ENCODE measurements around the gene CABCOCO1. TPM values are rescaled to one million over a fixed set of nuclear protein-coding genes. Genes with fewer than 3 reads are reported as not detected.

CABCOCO1 gene, protein sequence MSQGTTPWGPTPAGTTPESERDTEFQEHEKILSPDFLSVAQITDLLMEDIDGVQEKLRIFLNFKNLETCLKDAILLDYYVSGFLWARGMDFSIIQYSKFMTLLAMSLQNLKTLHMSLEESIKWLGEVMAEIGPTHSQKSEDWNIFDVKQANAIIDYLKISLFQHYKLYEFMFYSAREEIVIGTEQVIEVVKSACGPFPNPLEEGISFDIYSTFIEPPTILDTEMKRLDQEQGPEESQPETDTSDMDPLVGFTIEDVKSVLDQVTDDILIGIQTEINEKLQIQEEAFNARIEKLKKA
- 10 to 100 TPM in 1 of 2 donors, 1 to 10 TPM in 1; 8.6 to 15.4 TPM for total RNA-seq
- 10 to 100 TPM in 1 of 2 donors, 1 to 10 TPM in 1; 3.8 to 11.5 TPM for polyA plus RNA-seq
- long read RNA-seq, donor 1, partial matches to known transcripts: 0 of 1 reads
- long read RNA-seq, donor 1, other reads (novel, unspliced or antisense): 0 of 1 reads
- long read RNA-seq, donor 2, partial matches to known transcripts: 0 of 1 reads
- long read RNA-seq, donor 2, other reads (novel, unspliced or antisense): 0 of 1 reads
- long read RNA-seq, donor 3: 0 reads
- long read RNA-seq, donor 4, partial matches to known transcripts: 0 of 1 reads
- long read RNA-seq, donor 4, other reads (novel, unspliced or antisense): 0 of 1 reads
- long read RNA-seq, donor 5: 0 reads

DNA sequence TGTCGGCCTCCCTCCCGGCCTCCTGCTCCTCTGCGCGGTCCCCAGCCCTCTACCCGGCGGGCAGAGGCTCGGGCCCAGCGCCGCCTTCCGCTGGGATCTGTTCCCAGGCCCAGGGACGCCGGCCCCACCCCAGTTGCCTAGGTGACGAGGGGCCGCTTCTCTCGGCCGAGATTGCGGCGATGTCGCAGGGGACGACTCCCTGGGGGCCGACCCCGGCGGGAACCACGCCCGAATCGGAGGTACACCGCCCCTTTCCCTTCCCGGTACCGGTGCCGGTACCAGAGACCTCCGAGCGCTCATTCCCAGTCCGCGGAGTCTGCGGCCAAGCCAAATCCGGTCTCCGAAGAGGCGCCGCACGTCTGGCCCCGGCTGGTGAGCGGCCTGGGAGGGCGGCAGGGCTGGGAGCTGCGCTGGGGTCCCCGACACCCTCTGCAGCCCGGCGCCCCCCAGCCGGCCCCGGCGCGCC lies at the start of gene CABCOCO1:
TSS of gene CABCOCO1 (plus strand) at position 136 of the 466 bp plus-strand sequence. CDS start at position 180, 44 bp downstream.
- ATAC-seq (ENCODE audit: insufficient read depth, low FRiP score): peak; percentile 93
- 3 to 5% methylated on average over 50 to 51 of the region's 51 CpGs for WGBS, 2 donors

DNA sequence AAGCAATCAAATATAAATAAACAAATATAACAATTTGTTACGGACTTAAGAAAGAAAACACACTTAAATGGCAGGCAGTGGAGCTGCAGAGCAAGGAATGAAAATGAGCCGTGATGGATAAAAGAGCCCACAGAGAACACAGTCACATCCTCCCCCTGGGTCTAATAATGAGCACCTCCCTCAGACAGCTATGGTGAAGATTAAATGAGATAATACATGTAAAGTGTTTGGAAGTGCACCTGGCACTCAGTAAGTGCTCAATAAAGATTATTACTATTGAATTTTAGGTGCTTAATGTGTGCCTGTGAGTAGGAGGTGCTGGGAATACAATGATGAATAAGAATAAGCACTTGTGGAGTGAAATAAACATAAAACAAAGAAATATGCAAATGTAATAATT lies 49.1 kb upstream of the CABCOCO1 start:
- 90 to 97% methylated on average over 2 of the region's 2 CpGs for WGBS, 2 donors
- Histone ChIP-seq H3K9ac (ENCODE audit: insufficient read depth in 1 of 2, low read length in 2 of 2) (no peak overlapping the region), H3K36me3 (ENCODE audit: control insufficient read depth in 4 of 4, insufficient read depth in 4 of 4, low read length in 4 of 4) (no peaks in the 10 kb centered on the region), H3K27ac (ENCODE audit: low read depth in 1 of 2, low read length in 1 of 2) (no peak overlapping the region), H3K4me3 (no peak overlapping the region), H3K9me3 (ENCODE audit: control insufficient read depth in 4 of 4, insufficient read depth in 3 of 4, low read length in 3 of 4) (no peaks in the 10 kb centered on the region), H3K4me1 (ENCODE audit: control insufficient read depth in 5 of 5, insufficient read depth in 5 of 5, low read length in 5 of 5) (peaks cover 0 to 5% (median 0%) of the 10 kb centered on the region in 5 donors), H3K27me3 (ENCODE audit: control insufficient read depth in 3 of 3, insufficient read depth in 3 of 3, low read length in 2 of 3) (no peaks in the 10 kb centered on the region)
- TF ChIP-seq, protein P1, sequence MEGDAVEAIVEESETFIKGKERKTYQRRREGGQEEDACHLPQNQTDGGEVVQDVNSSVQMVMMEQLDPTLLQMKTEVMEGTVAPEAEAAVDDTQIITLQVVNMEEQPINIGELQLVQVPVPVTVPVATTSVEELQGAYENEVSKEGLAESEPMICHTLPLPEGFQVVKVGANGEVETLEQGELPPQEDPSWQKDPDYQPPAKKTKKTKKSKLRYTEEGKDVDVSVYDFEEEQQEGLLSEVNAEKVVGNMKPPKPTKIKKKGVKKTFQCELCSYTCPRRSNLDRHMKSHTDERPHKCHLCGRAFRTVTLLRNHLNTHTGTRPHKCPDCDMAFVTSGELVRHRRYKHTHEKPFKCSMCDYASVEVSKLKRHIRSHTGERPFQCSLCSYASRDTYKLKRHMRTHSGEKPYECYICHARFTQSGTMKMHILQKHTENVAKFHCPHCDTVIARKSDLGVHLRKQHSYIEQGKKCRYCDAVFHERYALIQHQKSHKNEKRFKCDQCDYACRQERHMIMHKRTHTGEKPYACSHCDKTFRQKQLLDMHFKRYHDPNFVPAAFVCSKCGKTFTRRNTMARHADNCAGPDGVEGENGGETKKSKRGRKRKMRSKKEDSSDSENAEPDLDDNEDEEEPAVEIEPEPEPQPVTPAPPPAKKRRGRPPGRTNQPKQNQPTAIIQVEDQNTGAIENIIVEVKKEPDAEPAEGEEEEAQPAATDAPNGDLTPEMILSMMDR (IDR thresholded peaks at IDR 0.05; ENCODE audit: control extremely low read depth, extremely low read depth): no peak
- no peak for DNase-seq
- ATAC-seq (ENCODE audit: insufficient read depth, low FRiP score): no peak

More for the DNA sequence above, at the start of gene CABCOCO1:
- peak within 1 kb of the TSS in 1 of 2 donors; percentile 79 for H3K27ac ChIP-seq (ENCODE audit: low read depth in 1 of 2, low read length in 1 of 2)
- TF ChIP-seq, protein P1 (IDR thresholded peaks at IDR 0.05; ENCODE audit: control extremely low read depth, extremely low read depth): no peak
- peak within 1 kb of the TSS; percentile 70 for H3K4me3 ChIP-seq
- no peaks in the 10 kb centered on the region for H3K36me3 ChIP-seq (ENCODE audit: control insufficient read depth in 4 of 4, insufficient read depth in 4 of 4, low read length in 4 of 4)
- no peaks in the 10 kb centered on the region for H3K27me3 ChIP-seq (ENCODE audit: control insufficient read depth in 3 of 3, insufficient read depth in 3 of 3, low read length in 2 of 3)
- peak within 1 kb of the TSS in 1 of 2 donors; percentile 7 for H3K9ac ChIP-seq (ENCODE audit: insufficient read depth in 1 of 2, low read length in 2 of 2)
- peak; percentile 86 to 91 (median 86) for DNase-seq
- peaks cover 0 to 8% (median 0%) of the 10 kb centered on the region in 5 donors for H3K4me1 ChIP-seq (ENCODE audit: control insufficient read depth in 5 of 5, insufficient read depth in 5 of 5, low read length in 5 of 5)
- no peaks in the 10 kb centered on the region for H3K9me3 ChIP-seq (ENCODE audit: control insufficient read depth in 4 of 4, insufficient read depth in 3 of 4, low read length in 3 of 4)

DNA sequence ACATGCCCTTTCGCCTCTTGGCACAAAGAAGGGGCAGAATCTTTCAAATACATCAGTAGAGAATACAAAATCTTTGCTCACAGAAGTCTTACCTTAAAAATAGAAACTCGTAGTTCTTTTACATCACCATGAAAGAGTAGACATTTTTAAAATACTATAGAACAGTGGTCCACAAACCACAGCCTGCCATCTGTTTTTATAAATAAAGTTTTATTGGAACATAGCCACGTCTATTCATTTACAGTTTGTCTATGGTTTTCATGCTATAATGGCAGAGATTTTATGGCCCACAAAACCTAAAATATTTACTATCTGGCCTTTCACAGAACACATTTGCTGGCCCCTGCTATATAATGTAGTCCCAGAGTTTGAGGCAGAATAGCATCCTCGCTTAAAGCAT lies 46.1 kb upstream of the CABCOCO1 start:
- Histone ChIP-seq H3K36me3 (ENCODE audit: control insufficient read depth in 4 of 4, insufficient read depth in 4 of 4, low read length in 4 of 4) (no peaks in the 10 kb centered on the region), H3K9ac (ENCODE audit: insufficient read depth in 1 of 2, low read length in 2 of 2) (no peak overlapping the region), H3K4me1 (ENCODE audit: control insufficient read depth in 5 of 5, insufficient read depth in 5 of 5, low read length in 5 of 5) (peaks cover 0 to 12% (median 0%) of the 10 kb centered on the region in 5 donors), H3K27ac (ENCODE audit: low read depth in 1 of 2, low read length in 1 of 2) (no peak overlapping the region), H3K4me3 (no peak overlapping the region), H3K27me3 (ENCODE audit: control insufficient read depth in 3 of 3, insufficient read depth in 3 of 3, low read length in 2 of 3) (no peaks in the 10 kb centered on the region), H3K9me3 (ENCODE audit: control insufficient read depth in 4 of 4, insufficient read depth in 3 of 4, low read length in 3 of 4) (no peaks in the 10 kb centered on the region)
- TF ChIP-seq, protein P1 (IDR thresholded peaks at IDR 0.05; ENCODE audit: control extremely low read depth, extremely low read depth): no peak
- no peak for DNase-seq
- no peak for ATAC-seq (ENCODE audit: insufficient read depth, low FRiP score)
- 85 to 94% methylated on average over 4 of the region's 4 CpGs for WGBS, 2 donors

Data from lung (tissue), 16 donors.